GM18499 (cell line): Measurements from ENCODE around the gene APPBP2.
"Not testable (repeated sequence)": the region's sequence is repeated elsewhere in the genome, so short reads cannot be mapped to it uniquely, and the experiment has no call there.

Source experiments
- ATAC-seq: cut with Tn5 transposase; IDR thresholded peaks from one replicate; pipeline ENCODE4 v1.9.1; 2021; ENCODE audit warnings: moderate number of reproducible peaks; ENCODE audit not compliant: insufficient read depth, unreplicated experiment

Gene APPBP2

DNA sequence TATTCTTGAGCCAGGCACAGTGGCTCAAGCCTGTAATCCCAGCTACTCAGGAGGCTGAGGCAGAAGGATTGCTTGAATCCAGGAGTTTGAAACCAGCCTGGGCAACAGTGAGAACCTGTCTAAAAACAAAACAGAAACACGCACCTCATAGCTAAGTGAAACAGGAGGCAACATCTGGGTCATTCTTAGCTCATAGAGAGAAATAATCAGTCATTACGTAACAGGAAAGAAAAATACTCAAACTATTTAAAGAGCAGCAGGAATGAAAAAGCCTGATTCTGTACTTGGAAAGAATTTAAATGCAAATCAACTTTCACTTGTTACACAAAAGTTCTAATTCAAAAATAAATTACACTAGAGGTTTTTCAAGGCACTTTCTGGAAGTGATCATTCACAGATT lies 86.5 kb downstream of the APPBP2 start:
- ATAC-seq: no peak

DNA sequence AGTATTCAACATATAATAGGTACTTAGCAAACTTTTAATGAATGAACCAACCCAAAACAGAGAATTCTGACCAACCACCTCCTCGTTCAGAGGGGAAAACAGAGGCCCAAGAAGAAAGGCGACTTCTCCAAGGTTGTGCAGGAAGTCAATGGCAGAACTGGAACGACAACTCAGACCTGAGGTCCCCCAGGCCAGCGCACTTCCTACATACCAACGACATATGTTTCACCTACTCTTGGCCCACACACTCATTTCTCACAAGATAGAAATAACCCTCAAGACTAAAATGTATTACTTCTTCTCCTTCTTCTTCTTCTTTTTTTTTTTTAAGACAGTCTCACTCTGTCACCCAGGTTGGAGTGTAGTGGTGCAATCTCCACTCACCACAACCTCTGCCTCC lies 89.4 kb downstream of the APPBP2 start:
- no peak for ATAC-seq

DNA sequence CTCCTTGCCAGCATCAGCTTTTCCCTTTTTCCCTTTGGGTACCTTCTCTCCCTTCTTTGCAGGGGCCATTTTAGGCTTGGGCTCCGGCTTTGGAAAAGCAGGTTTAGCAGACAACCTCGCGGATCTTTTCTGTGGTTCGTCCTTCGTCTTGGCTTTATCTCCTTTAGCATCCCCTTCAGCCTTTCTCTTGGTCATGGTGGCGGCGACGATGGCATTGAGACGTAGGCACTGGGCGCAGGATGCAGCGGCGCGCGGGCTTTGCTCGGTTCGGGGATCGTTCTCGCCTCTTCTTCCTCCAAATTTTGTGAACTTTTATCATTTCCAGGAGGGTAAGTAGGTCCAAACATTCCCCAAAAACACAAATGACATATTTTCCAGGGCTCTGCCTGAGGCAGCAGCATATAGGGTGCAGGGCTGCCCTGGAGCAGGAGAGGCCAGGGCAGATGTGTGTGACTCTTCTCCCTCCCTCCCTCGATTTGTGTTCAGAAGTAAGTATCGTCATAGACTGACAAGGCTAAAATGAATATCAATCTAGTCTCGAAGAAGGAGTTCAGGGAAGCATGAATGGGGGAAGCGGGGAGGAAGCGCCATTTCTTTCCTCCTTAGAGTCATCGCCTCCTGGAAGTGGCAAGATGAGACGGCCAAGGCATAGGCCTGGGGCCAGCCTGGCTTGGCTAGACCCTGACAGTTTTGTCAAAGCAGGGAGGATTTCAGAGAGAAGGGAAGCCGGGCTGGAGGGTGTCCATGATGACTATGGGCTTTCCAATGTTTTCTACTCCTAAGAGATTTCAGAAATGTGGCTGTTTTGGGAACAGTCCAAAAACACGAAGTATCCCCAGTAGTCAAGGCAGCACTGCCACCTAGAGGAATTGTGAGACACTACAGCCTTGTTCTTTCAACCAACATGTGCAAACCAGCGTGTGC lies 90.5 kb downstream of the APPBP2 start:
- ATAC-seq: no peak

DNA sequence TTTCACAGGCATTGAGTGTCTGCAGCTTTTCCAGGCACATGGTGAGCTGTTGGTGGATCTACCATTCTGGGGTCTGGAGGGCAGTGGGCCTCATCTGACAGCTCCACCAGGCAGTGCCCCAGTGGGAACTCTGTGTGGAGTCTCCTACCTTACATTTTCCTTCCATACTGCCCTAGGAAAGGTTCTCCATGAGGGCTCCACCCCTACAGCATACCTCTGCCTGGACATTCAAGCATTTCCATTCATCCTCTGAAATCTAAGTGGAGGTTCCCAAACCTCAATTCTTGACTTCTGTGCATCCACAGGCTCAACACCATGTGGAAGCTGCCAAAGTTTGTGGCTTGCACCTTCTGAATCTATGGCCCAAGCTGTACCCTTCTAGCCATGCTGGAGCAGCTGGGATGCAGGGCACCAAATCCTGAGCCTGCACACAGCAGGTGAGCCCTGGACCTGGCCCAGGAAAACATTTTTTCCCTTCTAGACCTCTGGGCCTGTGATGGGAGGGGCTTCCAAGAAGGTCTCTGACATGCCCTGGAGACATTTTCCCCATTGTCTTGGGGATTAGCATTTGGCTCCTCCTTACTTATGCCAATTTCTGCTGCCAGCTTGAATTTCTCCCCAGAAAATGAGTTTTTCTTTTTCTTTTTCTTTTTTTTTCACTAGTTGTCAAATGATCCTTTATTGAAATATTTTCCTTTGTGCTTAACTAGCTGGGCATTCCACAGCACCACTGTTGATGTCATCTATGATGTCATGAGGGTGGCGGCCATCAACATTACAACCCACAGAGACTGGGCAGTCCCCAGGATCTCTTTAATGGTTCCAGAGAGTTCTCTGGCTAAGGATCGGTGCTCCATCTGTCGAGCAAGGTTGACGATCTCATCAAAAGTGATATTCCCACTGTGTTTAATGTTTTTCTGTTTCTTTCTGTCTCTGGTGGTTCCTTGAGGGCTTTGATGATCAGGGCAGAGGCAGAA lies 92.7 kb downstream of the APPBP2 start:
- not testable (repeated sequence) for ATAC-seq

DNA sequence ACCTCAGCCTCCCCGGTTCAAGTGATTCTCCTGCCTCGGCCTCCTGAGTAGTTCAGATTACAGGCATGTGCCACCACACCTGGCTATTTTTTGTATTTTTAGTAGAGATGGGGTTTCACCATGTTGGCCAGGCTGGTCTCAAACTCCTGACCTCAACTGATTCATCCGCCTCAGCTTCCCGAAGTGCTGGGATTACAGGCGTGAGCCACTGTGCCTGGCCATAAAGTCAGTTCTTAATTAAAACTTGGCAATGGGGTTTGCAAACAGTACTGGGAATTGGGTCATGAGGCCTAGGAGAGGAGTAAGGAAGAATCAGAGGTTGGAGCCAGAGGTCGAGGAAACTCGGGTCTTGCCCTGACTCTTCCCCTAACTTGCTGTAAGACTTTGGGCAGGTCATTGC lies 95.5 kb downstream of the APPBP2 start:
- ATAC-seq: not testable (repeated sequence)

DNA sequence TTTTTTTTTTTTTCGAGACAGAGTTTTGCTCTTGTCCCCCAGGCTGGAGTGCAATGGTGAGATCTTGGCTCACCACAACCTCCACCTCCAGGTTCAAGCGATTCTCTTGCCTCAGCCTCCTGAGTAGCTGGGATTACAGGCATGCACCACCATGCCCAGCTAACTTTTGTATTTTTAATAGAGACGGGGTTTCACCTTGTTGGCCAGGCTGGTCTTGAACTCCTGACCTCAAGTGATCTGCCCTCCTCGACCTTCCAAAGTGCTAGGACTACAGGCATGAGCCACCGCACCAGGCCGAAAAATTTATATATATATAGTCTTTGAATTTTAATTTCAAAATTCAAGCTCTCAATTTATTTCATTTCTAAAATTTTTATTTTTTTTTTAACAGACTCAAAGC lies 97.6 kb downstream of the APPBP2 start:
- ATAC-seq: not testable (repeated sequence)

DNA sequence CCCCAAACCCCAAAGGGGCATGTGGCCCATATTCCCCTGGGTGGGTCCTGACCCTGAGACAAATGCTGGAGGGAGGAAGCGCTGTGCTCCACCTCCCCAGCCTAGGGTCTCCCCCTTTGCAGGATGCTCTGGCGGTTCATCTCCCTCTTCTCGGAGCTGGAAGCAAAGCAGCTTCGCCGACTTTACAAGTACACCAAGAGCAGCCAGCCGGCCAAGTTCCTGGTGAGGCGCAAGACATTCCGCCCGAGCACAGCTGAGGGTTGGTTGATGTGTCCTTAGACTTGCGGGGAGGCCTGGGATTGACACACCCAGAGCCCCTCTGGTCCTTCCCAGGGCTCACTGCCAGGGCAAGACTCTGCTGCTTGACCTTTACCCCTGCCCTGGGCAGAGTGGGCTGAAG lies 99.4 kb downstream of the APPBP2 start:
- ATAC-seq: no peak

DNA sequence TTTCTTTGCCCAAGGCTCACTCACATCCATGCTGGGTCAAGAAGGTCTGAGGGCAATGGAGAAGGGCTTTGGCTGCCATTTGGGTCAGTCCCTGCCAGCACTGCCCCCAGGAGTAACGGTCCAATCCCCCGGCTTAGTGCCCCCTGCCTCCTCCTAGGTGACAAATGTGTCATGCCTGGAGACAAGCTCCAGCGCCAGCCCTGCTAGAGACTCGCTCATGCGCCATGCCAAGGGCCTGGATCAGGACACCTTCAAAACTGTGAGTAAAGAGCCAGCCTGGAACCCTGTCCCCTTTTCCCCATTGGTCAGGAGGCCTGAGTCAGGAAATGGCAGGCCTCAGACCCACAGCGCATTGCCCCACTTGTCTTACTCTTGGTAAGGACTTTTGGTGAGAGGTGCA lies 100.4 kb downstream of the APPBP2 start:
- ATAC-seq: no peak

DNA sequence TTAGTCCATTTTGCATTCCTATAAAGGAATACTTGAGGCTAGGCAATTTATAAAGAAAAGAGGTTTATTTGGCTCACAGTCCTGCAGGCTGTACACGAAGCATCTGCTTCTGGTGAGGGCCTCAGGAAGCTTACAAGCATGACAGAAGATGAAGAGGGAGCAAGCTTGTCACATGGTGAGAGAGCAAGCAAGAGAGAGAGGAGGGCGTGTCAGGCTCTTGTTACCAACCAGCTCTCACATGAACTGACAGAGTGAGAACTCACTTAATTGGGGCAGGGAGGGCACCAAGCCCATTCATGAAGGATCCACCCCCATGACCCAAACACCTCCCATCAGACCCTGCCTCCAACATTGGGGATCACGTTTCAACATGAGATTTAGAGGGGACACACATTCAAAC lies 102.2 kb downstream of the APPBP2 start:
- no peak for ATAC-seq

DNA sequence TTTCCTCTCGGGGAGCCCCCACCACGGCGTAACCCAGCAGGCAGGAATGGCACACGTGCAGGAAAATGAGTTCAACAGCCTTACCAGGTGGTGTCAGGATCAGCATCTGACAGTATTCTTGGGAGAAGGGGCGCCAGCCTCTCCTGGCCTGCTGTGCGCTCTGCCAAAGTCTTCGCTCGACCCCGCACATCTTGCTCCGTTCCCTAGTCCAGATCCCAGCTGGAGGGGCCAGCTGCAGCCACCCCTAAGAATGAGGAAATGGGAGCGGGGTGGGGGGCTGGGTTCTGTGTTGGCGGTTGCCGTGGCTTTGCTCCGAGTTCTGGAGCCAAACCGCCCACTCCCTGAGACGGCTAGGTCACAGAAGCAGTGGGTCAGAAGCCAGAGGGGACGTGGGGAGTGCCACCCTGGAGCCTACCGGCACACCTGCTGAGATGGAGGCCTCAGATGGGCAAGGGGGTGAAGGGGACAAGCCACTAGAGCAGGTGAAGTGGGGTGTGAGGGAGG lies 103.8 kb downstream of the APPBP2 start, which contains the start of gene CHCT1:
TSS of gene CHCT1 (plus strand) at position 328 of the 504 bp plus-strand sequence. CDS start at position 432, 104 bp downstream.
- ATAC-seq: no peak

DNA sequence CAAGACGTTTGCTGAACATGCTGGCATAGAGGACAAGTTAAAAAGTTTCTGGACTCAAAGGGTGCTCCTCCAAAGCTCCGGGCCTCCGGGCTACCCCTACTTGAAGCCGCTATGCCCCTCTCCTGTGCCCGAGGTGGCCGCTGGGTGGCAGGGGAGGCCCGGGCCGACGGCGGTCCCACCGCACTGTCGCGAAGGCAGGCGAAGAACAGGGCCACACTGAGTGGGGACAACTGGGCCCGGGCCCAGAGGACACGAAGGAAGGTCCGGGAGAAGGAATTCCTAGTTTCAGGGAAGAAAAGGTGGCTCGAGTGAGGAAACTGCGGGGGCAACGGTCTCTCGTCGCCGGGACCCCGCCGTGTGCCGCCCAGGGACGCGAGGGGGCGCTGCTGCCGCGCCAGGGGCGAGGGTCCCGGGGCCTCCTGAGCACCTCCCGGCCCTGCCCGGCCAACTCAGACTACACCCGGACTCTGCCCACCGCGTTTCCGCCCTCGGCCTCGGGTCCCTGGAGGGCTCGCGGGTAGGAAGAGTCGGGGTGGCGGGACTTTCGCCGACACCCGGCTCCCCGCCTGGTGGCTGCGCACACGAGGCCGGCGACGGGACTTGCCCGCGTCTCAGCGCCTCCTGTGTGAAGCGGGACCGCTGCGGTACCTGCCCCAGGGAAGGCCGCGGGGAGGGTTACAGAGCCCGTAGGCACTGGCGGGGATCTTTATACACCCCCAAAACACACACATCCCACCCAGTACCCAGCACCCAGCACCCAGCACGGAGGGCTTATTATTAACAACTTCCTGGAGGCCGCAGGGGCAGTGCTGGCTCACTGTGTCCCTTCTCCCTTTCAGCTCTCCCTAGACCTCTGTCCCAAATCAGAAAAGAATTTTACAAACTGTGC lies 104.5 kb downstream of the APPBP2 start:
- peak; percentile 50 for ATAC-seq

DNA sequence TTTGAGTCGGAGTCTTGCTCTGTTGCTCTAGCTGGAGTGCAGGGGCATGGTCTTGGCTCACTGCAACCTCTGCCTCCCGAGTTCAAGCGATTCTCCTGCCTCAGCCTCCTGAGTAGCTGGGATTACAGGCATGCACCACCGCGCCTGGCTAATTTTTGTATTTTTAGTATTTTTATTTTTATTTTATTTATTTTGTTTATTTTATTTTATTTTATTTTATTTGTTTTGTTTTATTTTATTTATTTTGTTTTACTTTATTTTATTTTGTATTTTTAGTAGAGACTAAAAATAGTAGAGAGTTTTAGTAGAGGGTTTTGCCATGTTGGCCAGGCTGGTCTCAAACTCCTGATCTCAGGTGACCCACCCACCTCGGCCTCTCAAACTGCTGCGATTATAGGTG lies 106.2 kb downstream of the APPBP2 start:
- ATAC-seq: not testable (repeated sequence)

DNA sequence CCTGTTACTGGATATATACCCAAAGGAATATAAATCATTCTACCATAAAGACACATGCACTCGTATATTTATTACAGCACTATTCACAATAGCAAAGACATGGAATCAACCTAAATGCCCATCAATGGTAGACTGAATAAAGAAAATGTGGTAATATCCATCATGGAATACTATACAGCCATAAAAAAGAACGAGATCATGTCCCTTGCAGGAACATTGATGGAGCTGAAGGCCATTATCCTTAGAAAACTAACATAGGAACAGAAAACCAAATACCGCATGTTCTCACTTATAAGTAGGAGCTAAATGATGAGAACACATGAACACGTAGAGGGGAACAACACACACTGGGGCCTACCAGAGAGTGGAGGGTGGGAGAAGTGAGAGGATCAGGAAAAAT lies 107.0 kb downstream of the APPBP2 start:
- ATAC-seq: not testable (repeated sequence)

DNA sequence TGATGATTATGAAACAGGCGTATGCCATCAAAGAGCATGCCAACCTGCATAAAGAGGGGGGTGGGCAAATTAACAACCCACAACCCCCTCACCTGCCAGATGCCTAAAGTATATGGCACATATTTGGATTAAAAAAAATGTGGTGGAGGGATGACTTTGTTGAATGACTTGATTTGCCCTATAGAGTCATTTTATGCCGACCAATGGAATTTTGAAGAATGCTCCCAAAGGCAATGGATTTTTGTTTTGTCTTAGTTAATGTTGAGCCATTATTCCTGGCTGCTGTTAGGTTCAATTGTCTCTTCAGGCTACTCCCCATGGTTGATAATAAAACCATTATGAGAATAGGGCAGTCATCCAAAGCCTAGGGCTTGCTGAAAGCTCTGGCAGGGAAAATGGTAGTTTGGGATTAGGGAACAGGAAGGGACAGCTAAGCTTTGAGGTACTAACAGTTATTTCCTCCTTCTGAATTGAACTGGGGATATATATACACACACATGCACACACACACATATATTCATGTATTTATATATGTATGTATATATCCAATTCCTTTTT lies 109.6 kb downstream of the APPBP2 start:
- no peak for ATAC-seq

DNA sequence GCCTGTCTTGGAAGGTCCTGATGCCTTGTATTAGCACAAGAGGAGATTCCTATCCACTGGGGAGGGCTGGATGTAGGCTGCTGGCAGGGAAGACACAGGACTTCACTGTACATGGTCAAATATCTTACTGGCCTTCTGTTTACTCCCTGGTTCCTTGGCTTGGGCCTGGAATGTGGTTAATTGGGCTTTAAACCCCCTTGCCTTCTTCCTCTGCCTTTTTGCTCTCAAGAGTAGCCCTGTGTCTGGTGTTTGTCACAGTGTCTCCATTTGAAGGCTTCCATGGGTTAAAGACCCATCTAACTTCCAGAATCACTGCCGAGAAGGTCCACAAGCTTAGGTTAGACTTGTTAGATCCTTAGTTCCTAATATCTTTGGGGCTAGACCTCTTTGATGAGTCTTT lies 110.9 kb downstream of the APPBP2 start:
- no peak for ATAC-seq

DNA sequence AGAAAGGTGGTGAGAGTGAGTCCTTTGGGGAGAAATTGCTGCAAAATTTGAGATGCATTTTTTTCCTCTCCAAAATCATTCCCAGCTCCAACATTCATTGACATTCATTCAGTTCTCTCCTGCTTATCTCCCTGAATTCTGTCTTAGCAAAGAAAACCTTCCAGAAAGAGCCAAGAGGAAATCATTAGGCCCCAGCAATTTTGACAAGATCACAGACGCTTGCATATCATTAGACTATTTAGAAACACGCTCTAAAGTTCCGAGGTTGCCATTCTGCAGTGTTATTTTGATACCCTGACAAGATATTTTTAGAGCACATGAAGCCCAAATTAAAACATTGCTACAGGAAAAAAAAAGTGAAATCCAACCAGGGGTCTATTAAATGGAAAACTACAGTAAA lies 113.3 kb downstream of the APPBP2 start:
- no peak for ATAC-seq

DNA sequence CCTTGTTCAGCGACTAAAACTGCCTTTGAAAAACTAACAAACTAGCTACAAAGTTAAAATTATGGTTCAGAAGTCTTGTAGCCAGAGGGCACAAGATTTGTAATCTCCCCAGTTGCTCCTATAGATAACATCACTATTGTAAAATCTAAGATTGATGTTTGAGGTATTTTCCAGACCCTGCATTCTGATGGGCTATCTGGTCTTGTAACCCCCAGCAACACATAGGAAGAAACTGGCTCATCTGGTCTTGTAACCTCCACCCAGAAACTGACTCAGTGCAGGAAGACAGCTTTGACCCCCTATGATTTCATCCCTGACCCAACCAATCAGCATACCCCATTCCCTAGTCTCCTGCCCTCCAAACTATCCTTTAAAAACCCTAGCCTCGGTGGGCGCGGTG lies 116.0 kb downstream of the APPBP2 start:
- no peak for ATAC-seq

DNA sequence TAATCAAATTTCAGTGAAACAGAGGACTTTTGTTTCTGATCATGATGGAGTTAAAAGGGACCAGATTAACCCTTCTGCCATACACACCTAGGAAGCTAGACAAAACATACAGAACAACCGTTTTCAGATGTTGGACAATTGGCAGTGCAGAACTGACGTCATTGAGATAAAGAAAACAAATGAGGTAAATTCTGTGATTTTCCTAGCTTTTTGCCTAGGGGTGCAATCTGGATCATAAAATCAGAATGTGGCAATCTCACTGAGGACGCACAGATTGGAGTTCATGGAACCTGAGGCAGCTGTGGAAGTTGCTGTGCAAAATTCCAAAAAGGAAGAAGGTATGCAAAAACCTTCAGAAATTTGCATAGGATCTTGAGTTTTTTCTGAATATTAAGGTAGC lies 119.2 kb downstream of the APPBP2 start:
- no peak for ATAC-seq

DNA sequence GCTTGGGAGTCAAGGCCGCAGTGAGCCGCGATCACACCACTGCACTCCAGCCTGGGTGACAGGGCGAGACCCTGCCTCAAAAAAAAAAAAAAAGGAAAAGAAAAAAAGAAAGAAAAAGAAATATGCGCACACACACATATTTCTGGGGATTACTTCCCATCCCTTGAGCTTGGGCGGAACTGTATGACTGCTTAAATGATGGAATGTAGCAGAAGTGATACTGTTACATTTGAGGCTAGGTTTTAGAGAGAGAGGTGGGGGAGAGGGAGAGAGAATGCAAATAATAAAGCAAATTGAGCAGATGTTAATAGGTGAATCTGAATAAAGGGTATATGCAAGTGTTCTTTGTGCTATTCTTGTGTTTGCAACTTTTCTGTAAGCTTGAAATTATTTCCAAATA lies 122.1 kb downstream of the APPBP2 start:
- no peak for ATAC-seq

DNA sequence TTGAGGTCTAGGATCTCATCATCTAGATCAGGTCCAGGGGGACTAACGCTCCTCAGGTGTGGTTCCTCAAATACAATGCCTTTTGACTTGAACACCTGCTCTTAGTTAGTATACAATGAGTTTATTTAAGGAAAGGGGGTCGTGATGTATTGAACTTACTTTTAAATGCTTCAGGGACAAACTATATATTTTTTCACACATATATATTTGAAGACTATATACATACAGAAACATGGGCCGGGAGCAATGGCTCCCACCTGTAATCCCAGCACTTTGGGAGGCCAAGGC lies 122.6 kb downstream of the APPBP2 start:
- no peak for ATAC-seq
